GM23338 (cell line): ENCODE data around the gene YIPF5. TPM values are rescaled to one million over a fixed set of nuclear protein-coding genes. Genes with fewer than 3 reads are reported as not detected.

Source experiments
- ATAC-seq: fragments of 200-7000 bp; cut with Tn5 transposase; 3 replicates; pipeline ENCODE4 v1.9.1; 2020
- DNase-seq: peaks from one replicate; pipeline ENCODE4 v3.0.0-alpha.2; 2015; ENCODE audit warnings: low spot score
- H2AFZ ChIP-seq: fragments of 200-600 bp; sonication (generic); 2 replicates; pipeline ENCODE4 v1.8.0; 2016; ENCODE audit warnings: antibody characterized with exemption, mild to moderate bottlenecking, moderate library complexity
- H3F3A ChIP-seq: fragments of 200-600 bp; sonication (generic); replicated peaks from 2 replicates; pipeline ENCODE4 v1.8.0; 2017; ENCODE audit warnings: antibody characterized with exemption, mixed run types, low read depth
- H3K27ac ChIP-seq: fragments of 200-600 bp; sonication (generic); 2 replicates; pipeline ENCODE4 v1.6.1; 2016; ENCODE audit warnings: low read depth
- H3K27me3 ChIP-seq: fragments of 200-600 bp; sonication (generic); 2 replicates; pipeline ENCODE4 v1.8.0; 2016; ENCODE audit warnings: mild to moderate bottlenecking, mixed run types, moderate library complexity; ENCODE audit not compliant: insufficient read depth
- H3K36me3 ChIP-seq: fragments of 200-600 bp; sonication (generic); 2 replicates; pipeline ENCODE4 v1.8.0; 2016; ENCODE audit warnings: mild to moderate bottlenecking; ENCODE audit not compliant: insufficient read depth
- H3K4me1 ChIP-seq: fragments of 200-600 bp; sonication (generic); 2 replicates; pipeline ENCODE4 v1.8.0; 2016; ENCODE audit warnings: mild to moderate bottlenecking, moderate library complexity; ENCODE audit not compliant: insufficient read depth
- H3K4me2 ChIP-seq: fragments of 200-600 bp; sonication (generic); 2 replicates; pipeline ENCODE4 v1.7.1; 2017; ENCODE audit warnings: mixed run types
- H3K4me3 ChIP-seq: fragments of 200-600 bp; sonication (generic); 2 replicates; pipeline ENCODE4 v1.6.1; 2016; ENCODE audit warnings: mixed run types
- H3K79me2 ChIP-seq: fragments of 200-600 bp; sonication (generic); replicated peaks from 2 replicates; pipeline ENCODE4 v1.8.0; 2017; ENCODE audit warnings: mild to moderate bottlenecking; ENCODE audit not compliant: insufficient read depth
- H3K9me2 ChIP-seq: fragments of 200-600 bp; sonication (generic); 2 replicates; pipeline ENCODE4 v1.8.0; 2017; ENCODE audit not compliant: insufficient read depth
- H4K20me1 ChIP-seq: fragments of 200-600 bp; sonication (generic); replicated peaks from 2 replicates; pipeline ENCODE4 v1.8.0; 2017; ENCODE audit warnings: mild to moderate bottlenecking; ENCODE audit not compliant: insufficient read depth
- H3K27ac Mint-ChIP-seq: 2 replicates; pipeline ENCODE4 v1.8.0; 2020; ENCODE audit warnings: inconsistent platforms, mild to moderate bottlenecking, moderate library complexity, mixed read lengths
- H3K27me3 Mint-ChIP-seq: 3 replicates; pipeline ENCODE4 v1.8.0; 2022; ENCODE audit warnings: low read depth, mild to moderate bottlenecking, moderate library complexity, mixed read lengths, inconsistent platforms; ENCODE audit not compliant: insufficient read depth, poor library complexity
- H3K36me3 Mint-ChIP-seq: 3 replicates; pipeline ENCODE4 v1.8.0; 2021; ENCODE audit warnings: low read depth, mild to moderate bottlenecking, inconsistent platforms, moderate library complexity, mixed read lengths
- H3K4me1 Mint-ChIP-seq: 3 replicates; pipeline ENCODE4 v1.8.0; 2020; ENCODE audit warnings: mild to moderate bottlenecking, inconsistent platforms, mixed read lengths
- H3K4me3 Mint-ChIP-seq: 3 replicates; pipeline ENCODE4 v1.8.0; 2021; ENCODE audit warnings: moderate library complexity, mild to moderate bottlenecking, inconsistent platforms, mixed read lengths
- H3K9me3 Mint-ChIP-seq: 3 replicates; pipeline ENCODE4 v1.8.0; 2020; ENCODE audit warnings: moderate library complexity, mild to moderate bottlenecking, inconsistent platforms, mixed read lengths
- CREB1 ChIP-seq: fragments of 250-450 bp; sonication (Bioruptor Pico); IDR thresholded peaks from 2 replicates; pipeline ENCODE4 v1.5.0; 2020; ENCODE audit warnings: low read depth, mild to moderate bottlenecking, moderate library complexity
- EZH2phosphoT487 ChIP-seq: fragments of 200-600 bp; sonication (generic); IDR thresholded peaks from one replicate; pipeline ENCODE4 v1.8.1; 2018; ENCODE audit warnings: antibody characterized with exemption; ENCODE audit not compliant: unreplicated experiment
- JUNB ChIP-seq: IDR thresholded peaks from one replicate; pipeline ENCODE4 v1.6.1; 2016; ENCODE audit warnings: antibody characterized with exemption; ENCODE audit not compliant: unreplicated experiment
- NANOG ChIP-seq: IDR thresholded peaks from 2 replicates; pipeline ENCODE4 v1.6.1; 2016; ENCODE audit warnings: antibody characterized with exemption, borderline replicate concordance
- POLR2AphosphoS5 ChIP-seq: IDR thresholded peaks from 2 replicates; pipeline ENCODE4 v1.6.1; 2016; ENCODE audit warnings: antibody characterized with exemption, low read depth
- STAT1 ChIP-seq: IDR thresholded peaks from one replicate; pipeline ENCODE4 v1.6.1; 2016; ENCODE audit warnings: antibody characterized with exemption; ENCODE audit not compliant: unreplicated experiment
- ZNF114 ChIP-seq: fragments of 250-450 bp; sonication (Bioruptor Pico); IDR thresholded peaks from 2 replicates; pipeline ENCODE4 v1.5.0; 2020; ENCODE audit warnings: mild to moderate bottlenecking, moderate library complexity
- ZNF331 ChIP-seq: fragments of 250-450 bp; sonication (Bioruptor Pico); IDR thresholded peaks from 2 replicates; pipeline ENCODE4 v1.5.0; 2020; ENCODE audit warnings: low read depth, mild to moderate bottlenecking, moderate library complexity
- polyA plus RNA-seq: library from polyadenylated mRNA; unstranded; fragments of >200 nt; fragmentation: Nextera tagmentation; extraction: Ambion mirVana; gene quantifications from 2 replicates; pipeline ENCODE4 v1.2.1, GENCODE V29; 2016
- total RNA-seq: library from RNA; depleted of rRNA; stranded (reverse); fragments of >200 nt; shearing (Covaris generic); gene quantifications from 2 replicates; pipeline ENCODE4 v1.2.3, GENCODE V29; 2014
- TF ChIP-seq, protein P1 (sequence below), 2 experiments: fragments of 200-600 bp in 1 of 2; sonication (generic) in 1 of 2; conservative IDR thresholded peaks; 2 replicates each; pipeline versions ENCODE4 v1.5.1 to v1.6.1; 2016 to 2017; ENCODE audit warnings: antibody characterized with exemption in 2 of 2, low read depth in 2 of 2, mild to moderate bottlenecking in 2 of 2, moderate library complexity in 1 of 2
- TF ChIP-seq, protein P2 (sequence below): IDR thresholded peaks from 2 replicates; pipeline ENCODE4 v1.6.1; 2016; ENCODE audit warnings: antibody characterized with exemption
- TF ChIP-seq, protein P3 (sequence below): fragments of 250-450 bp; sonication (Bioruptor Pico); IDR thresholded peaks from 2 replicates; pipeline ENCODE4 v1.5.0; 2020; ENCODE audit warnings: mild to moderate bottlenecking, moderate library complexity

The YIPF5 gene
- total and polyA plus RNA-seq, 2 experiments from 2014 or later, result 28.1 to 46.5 TPM

DNA sequence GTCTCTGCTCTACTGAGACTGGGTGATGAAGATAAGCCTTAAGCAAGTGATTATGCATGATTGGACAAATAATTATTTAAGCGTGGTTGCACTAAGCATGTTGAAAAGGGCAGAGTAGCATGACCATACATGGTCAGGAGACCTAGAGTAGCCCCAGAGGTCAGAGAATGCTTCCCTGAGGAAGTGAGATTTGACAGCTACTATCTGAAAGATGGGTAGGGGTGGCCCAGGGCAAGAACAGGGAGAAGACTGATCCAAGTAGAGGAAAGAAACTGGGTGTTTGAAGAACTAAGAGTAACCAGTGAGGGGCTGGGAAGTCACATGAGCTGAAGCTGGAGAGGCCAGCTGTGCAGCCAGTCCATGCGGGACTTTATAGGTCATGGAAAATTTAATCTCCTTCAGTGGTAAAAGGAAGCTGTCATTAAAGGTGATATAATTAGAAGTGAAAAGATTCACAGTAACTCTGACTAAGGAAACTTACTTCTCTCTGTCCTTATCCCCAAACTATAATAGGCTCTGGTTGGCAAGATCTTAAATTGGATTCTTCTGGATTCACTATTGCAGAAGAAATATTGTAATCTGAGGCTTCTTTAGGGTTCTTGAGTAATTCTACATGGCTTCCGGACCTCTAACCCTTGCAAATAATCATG, 35.2 kb downstream of the YIPF5 start (continued):
- TF ChIP-seq ZNF114 (CRISPR knock-in tag) (no peak), POLR2AphosphoS5 (no peak), JUNB (no peak)

DNA sequence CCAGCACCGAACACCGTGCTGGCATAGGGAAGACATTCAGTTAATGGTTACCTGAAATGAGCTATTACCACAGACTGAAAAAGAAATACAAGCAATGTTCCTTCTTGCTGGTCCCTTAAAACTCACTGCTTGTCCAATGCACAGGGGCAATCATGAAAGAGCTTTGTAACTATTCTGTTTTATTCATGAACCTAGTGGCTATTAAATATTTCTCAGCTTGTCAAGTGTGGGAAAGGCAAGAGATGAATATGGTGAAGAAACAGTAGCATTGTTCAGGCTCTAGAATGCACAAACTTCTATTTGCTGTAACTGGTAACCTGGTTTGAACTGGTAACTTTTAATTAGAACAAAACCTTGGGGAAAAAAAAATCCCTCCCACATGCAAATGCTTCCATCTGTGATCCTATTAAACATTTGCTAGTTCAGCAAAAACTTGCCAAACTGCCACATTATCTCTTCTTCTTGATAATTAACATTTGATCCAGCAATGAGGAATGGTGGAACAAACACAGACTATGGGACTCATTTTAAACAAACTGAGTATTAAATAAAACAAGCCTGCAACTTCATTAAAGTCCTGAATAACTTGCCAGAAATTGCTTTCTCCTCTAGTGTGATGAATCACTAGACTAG, 36.1 kb downstream of the YIPF5 start:
- Histone ChIP-seq H3K4me1 (no peaks in the 10 kb centered on the region), H3K9me2 (no peaks in the 10 kb centered on the region; the same call in 1 of the 2 replicates), H4K20me1 (no peaks in the 10 kb centered on the region), H3K4me3 (no peak overlapping the region), H3K36me3 (no peaks in the 10 kb centered on the region; the same call in 1 of the 2 replicates), H3K4me2 (no peak overlapping the region), H3K27ac (no peak overlapping the region), H3K79me2 (no peaks in the 10 kb centered on the region), H3K27me3 (no peaks in the 10 kb centered on the region), H3F3A (no peaks in the 10 kb centered on the region), H2AFZ (no peak overlapping the region)
- Mint-ChIP-seq H3K27me3 (no peaks in the 10 kb centered on the region), H3K27ac (no peak overlapping the region), H3K4me1 (no peaks in the 10 kb centered on the region), H3K4me3 (no peak overlapping the region), H3K36me3 (no peaks in the 10 kb centered on the region), H3K9me3 (no peaks in the 10 kb centered on the region)
- ATAC-seq, result no peak
- DNase-seq, result no peak
- TF ChIP-seq ZNF331 (no peak), NANOG (no peak), CREB1 (CRISPR knock-in tag) (no peak), ZNF114 (CRISPR knock-in tag) (no peak), EZH2phosphoT487 (no peak), STAT1 (no peak)
- TF ChIP-seq, protein P1, sequence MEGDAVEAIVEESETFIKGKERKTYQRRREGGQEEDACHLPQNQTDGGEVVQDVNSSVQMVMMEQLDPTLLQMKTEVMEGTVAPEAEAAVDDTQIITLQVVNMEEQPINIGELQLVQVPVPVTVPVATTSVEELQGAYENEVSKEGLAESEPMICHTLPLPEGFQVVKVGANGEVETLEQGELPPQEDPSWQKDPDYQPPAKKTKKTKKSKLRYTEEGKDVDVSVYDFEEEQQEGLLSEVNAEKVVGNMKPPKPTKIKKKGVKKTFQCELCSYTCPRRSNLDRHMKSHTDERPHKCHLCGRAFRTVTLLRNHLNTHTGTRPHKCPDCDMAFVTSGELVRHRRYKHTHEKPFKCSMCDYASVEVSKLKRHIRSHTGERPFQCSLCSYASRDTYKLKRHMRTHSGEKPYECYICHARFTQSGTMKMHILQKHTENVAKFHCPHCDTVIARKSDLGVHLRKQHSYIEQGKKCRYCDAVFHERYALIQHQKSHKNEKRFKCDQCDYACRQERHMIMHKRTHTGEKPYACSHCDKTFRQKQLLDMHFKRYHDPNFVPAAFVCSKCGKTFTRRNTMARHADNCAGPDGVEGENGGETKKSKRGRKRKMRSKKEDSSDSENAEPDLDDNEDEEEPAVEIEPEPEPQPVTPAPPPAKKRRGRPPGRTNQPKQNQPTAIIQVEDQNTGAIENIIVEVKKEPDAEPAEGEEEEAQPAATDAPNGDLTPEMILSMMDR (conservative IDR thresholded peaks at IDR 0.05; ENCODE audit: low read depth in 2 of 2), result no peak
- TF ChIP-seq, protein P2, sequence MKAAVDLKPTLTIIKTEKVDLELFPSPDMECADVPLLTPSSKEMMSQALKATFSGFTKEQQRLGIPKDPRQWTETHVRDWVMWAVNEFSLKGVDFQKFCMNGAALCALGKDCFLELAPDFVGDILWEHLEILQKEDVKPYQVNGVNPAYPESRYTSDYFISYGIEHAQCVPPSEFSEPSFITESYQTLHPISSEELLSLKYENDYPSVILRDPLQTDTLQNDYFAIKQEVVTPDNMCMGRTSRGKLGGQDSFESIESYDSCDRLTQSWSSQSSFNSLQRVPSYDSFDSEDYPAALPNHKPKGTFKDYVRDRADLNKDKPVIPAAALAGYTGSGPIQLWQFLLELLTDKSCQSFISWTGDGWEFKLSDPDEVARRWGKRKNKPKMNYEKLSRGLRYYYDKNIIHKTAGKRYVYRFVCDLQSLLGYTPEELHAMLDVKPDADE, result no peak
- TF ChIP-seq, protein P3, sequence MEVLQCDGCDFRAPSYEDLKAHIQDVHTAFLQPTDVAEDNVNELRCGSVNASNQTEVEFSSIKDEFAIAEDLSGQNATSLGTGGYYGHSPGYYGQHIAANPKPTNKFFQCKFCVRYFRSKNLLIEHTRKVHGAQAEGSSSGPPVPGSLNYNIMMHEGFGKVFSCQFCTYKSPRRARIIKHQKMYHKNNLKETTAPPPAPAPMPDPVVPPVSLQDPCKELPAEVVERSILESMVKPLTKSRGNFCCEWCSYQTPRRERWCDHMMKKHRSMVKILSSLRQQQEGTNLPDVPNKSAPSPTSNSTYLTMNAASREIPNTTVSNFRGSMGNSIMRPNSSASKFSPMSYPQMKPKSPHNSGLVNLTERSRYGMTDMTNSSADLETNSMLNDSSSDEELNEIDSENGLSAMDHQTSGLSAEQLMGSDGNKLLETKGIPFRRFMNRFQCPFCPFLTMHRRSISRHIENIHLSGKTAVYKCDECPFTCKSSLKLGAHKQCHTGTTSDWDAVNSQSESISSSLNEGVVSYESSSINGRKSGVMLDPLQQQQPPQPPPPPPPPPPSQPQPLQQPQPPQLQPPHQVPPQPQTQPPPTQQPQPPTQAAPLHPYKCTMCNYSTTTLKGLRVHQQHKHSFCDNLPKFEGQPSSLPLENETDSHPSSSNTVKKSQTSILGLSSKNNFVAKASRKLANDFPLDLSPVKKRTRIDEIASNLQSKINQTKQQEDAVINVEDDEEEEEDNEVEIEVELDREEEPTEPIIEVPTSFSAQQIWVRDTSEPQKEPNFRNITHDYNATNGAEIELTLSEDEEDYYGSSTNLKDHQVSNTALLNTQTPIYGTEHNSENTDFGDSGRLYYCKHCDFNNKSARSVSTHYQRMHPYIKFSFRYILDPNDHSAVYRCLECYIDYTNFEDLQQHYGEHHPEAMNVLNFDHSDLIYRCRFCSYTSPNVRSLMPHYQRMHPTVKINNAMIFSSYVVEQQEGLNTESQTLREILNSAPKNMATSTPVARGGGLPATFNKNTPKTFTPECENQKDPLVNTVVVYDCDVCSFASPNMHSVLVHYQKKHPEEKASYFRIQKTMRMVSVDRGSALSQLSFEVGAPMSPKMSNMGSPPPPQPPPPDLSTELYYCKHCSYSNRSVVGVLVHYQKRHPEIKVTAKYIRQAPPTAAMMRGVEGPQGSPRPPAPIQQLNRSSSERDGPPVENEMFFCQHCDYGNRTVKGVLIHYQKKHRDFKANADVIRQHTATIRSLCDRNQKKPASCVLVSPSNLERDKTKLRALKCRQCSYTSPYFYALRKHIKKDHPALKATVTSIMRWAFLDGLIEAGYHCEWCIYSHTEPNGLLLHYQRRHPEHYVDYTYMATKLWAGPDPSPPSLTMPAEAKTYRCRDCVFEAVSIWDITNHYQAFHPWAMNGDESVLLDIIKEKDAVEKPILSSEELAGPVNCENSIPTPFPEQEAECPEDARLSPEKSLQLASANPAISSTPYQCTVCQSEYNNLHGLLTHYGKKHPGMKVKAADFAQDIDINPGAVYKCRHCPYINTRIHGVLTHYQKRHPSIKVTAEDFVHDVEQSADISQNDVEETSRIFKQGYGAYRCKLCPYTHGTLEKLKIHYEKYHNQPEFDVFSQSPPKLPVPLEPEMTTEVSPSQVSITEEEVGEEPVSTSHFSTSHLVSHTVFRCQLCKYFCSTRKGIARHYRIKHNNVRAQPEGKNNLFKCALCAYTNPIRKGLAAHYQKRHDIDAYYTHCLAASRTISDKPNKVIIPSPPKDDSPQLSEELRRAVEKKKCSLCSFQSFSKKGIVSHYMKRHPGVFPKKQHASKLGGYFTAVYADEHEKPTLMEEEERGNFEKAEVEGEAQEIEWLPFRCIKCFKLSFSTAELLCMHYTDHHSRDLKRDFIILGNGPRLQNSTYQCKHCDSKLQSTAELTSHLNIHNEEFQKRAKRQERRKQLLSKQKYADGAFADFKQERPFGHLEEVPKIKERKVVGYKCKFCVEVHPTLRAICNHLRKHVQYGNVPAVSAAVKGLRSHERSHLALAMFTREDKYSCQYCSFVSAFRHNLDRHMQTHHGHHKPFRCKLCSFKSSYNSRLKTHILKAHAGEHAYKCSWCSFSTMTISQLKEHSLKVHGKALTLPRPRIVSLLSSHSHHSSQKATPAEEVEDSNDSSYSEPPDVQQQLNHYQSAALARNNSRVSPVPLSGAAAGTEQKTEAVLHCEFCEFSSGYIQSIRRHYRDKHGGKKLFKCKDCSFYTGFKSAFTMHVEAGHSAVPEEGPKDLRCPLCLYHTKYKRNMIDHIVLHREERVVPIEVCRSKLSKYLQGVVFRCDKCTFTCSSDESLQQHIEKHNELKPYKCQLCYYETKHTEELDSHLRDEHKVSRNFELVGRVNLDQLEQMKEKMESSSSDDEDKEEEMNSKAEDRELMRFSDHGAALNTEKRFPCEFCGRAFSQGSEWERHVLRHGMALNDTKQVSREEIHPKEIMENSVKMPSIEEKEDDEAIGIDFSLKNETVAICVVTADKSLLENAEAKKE (CRISPR knock-in tag), result no peak
